ENCODE results near the gene RNF6.

DNA sequence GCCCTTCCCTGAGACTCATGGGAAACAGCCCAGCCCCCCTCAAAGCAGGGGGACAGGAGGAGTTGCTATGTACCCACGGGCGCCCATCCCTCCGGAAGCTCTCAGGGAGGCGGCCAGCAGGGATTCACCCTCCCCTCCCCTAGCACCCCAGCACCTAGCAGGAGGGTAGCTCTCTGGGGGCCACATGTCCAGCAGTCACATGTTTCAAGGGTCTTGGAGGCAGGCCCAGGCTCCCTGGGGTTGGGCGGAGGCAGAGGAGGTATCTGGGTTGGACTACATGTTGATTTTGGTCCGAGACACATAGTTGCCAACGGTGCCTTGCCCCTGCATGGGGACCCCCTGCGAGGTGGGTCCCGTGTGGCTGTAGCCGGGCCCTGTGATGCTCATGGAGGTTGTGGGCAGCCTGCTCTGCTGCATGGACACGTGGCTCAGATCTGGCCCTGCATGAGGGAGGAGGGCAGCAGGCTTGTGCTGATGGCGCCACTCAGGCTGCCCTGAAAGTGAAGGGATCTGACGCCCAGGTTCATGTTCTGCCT, 7.0 kb upstream of the RNF6 start:
- TF ChIP-seq, protein P1, sequence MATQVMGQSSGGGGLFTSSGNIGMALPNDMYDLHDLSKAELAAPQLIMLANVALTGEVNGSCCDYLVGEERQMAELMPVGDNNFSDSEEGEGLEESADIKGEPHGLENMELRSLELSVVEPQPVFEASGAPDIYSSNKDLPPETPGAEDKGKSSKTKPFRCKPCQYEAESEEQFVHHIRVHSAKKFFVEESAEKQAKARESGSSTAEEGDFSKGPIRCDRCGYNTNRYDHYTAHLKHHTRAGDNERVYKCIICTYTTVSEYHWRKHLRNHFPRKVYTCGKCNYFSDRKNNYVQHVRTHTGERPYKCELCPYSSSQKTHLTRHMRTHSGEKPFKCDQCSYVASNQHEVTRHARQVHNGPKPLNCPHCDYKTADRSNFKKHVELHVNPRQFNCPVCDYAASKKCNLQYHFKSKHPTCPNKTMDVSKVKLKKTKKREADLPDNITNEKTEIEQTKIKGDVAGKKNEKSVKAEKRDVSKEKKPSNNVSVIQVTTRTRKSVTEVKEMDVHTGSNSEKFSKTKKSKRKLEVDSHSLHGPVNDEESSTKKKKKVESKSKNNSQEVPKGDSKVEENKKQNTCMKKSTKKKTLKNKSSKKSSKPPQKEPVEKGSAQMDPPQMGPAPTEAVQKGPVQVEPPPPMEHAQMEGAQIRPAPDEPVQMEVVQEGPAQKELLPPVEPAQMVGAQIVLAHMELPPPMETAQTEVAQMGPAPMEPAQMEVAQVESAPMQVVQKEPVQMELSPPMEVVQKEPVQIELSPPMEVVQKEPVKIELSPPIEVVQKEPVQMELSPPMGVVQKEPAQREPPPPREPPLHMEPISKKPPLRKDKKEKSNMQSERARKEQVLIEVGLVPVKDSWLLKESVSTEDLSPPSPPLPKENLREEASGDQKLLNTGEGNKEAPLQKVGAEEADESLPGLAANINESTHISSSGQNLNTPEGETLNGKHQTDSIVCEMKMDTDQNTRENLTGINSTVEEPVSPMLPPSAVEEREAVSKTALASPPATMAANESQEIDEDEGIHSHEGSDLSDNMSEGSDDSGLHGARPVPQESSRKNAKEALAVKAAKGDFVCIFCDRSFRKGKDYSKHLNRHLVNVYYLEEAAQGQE (IDR thresholded peaks at IDR 0.05; ENCODE audit: low read depth, low read length), result no peak
- TF ChIP-seq POLR2AphosphoS5 (IDR thresholded peaks at IDR 0.05; ENCODE audit: low read length), result no peak
- TF ChIP-seq, protein P2, sequence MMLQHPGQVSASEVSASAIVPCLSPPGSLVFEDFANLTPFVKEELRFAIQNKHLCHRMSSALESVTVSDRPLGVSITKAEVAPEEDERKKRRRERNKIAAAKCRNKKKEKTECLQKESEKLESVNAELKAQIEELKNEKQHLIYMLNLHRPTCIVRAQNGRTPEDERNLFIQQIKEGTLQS (IDR thresholded peaks at IDR 0.05; ENCODE audit: borderline replicate concordance, extremely low read depth, low read depth, low read length), result no peak
